Endothelial cell (in vitro differentiated cells): ENCODE data around the gene JAKMIP2. TPM values are rescaled to one million over a fixed set of nuclear protein-coding genes. Genes with fewer than 3 reads are reported as not detected.

Experiments used
- DNase-seq: peaks from one replicate; pipeline ENCODE4 v3.0.0; 2021; ENCODE audit warnings: low spot score
- H3K27ac Mint-ChIP-seq: one replicate; pipeline ENCODE4 v1.8.0; 2021; ENCODE audit warnings: mixed read lengths, inconsistent platforms; ENCODE audit not compliant: unreplicated experiment
- H3K27me3 Mint-ChIP-seq: one replicate; pipeline ENCODE4 v1.8.0; 2021; ENCODE audit warnings: mild to moderate bottlenecking, moderate library complexity, mixed read lengths, inconsistent platforms; ENCODE audit not compliant: unreplicated experiment
- H3K36me3 Mint-ChIP-seq: one replicate; pipeline ENCODE4 v1.8.0; 2021; ENCODE audit warnings: mild to moderate bottlenecking, low read depth, mixed read lengths, inconsistent platforms; ENCODE audit not compliant: unreplicated experiment
- H3K4me1 Mint-ChIP-seq: one replicate; pipeline ENCODE4 v1.8.0; 2021; ENCODE audit warnings: mild to moderate bottlenecking, mixed read lengths, inconsistent platforms; ENCODE audit not compliant: unreplicated experiment
- H3K4me3 Mint-ChIP-seq: one replicate; pipeline ENCODE4 v1.8.0; 2021; ENCODE audit warnings: mild to moderate bottlenecking, mixed read lengths, inconsistent platforms; ENCODE audit not compliant: unreplicated experiment
- H3K9me3 Mint-ChIP-seq: one replicate; pipeline ENCODE4 v1.8.0; 2021; ENCODE audit warnings: mixed read lengths, inconsistent platforms; ENCODE audit not compliant: unreplicated experiment
- CTCF ChIP-seq: fragments of 200-600 bp; sonication (generic); IDR thresholded peaks from one replicate; pipeline ENCODE4 v1.5.0; 2021; ENCODE audit warnings: antibody characterized with exemption; ENCODE audit not compliant: unreplicated experiment
- total RNA-seq: library from RNA; stranded (reverse); fragmentation: NEBNext Ultra II Directional; extraction: Animal tissue kit (Norgen Biotek cat#: 25700); gene quantifications from one replicate; pipeline ENCODE4 v1.2.1, GENCODE V29; 2021; ENCODE audit not compliant: unreplicated experiment

JAKMIP2 gene
- total RNA-seq, 1 donor from 2014 or later = 4.3 TPM

DNA sequence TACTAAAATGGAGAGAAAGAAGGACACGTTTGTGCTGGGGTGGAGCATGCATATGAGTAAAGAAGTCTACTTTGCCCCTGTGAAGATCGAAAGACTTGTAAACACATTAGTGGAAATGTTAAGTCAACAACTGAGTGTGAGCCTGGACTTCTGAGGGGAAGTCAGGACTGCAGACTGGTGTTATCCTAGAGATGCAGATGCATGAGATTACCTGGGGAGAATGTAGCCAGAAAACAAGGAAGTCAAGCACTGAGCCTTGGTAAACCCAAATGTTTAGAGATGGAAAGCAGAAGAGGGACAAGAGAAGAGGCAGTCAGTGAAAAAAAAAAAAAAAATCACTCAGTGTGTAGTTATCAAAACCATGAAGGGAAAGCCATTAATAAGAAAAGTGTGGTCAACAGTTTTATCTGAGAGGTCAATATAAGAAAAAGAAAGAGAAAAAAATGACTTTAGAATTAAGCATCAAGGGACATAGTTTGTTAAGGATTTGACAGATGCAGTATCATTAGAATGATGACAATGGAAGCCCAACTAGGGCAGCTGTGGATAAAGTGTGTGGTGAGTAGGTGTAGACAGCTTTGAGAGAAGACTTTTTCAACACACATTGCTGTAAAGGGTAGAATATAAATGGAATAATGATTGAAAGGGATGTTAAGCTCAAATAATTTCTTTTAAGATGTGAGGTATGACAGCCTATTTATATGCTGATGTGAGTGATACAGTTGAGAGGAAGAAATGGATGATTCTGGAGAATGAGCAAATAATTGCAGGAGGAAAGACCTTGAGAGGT lies 22.2 kb downstream of the JAKMIP2 start:
- no peak for TF ChIP-seq CTCF
- Mint-ChIP-seq H3K4me1 (no peaks in the 10 kb centered on the region), H3K4me3 (no peak overlapping the region), H3K27me3 (no peaks in the 10 kb centered on the region), H3K36me3 (no peaks in the 10 kb centered on the region), H3K27ac (no peak overlapping the region), H3K9me3 (no peaks in the 10 kb centered on the region)
- DNase-seq = no peak

GRCh38 chr5:147759441-147759840 lies 23.1 kb downstream of the JAKMIP2 start:
- Mint-ChIP-seq H3K4me3 (no peak overlapping the region), H3K36me3 (no peaks in the 10 kb centered on the region), H3K9me3 (no peaks in the 10 kb centered on the region), H3K27me3 (no peaks in the 10 kb centered on the region), H3K27ac (no peak overlapping the region), H3K4me1 (no peaks in the 10 kb centered on the region)
- no peak for DNase-seq
- no peak for TF ChIP-seq CTCF

GRCh38 chr5:147756566-147756965 lies 26.0 kb downstream of the JAKMIP2 start:
- no peak for DNase-seq
- no peaks in the 10 kb centered on the region for H3K4me1 Mint-ChIP-seq
- no peaks in the 10 kb centered on the region for H3K27me3 Mint-ChIP-seq
- H3K4me3 Mint-ChIP-seq = no peak overlapping the region
- H3K9me3 Mint-ChIP-seq = no peaks in the 10 kb centered on the region
- TF ChIP-seq CTCF = no peak
- H3K36me3 Mint-ChIP-seq = no peaks in the 10 kb centered on the region
- no peak overlapping the region for H3K27ac Mint-ChIP-seq

- TF ChIP-seq CTCF = no peak
- H3K27me3 Mint-ChIP-seq = no peaks in the 10 kb centered on the region
- no peak overlapping the region for H3K27ac Mint-ChIP-seq
- peaks cover 4% of the 10 kb centered on the region for H3K4me1 Mint-ChIP-seq
- DNase-seq = no peak
- no peaks in the 10 kb centered on the region for H3K9me3 Mint-ChIP-seq
- no peaks in the 10 kb centered on the region for H3K36me3 Mint-ChIP-seq
- H3K4me3 Mint-ChIP-seq = no peak overlapping the region
These were observed 28.0 kb downstream of the JAKMIP2 start for GRCh38 chr5:147754372-147755122.

- Mint-ChIP-seq H3K9me3 (no peaks in the 10 kb centered on the region), H3K4me1 (peaks cover 7% of the 10 kb centered on the region), H3K27me3 (no peaks in the 10 kb centered on the region), H3K4me3 (no peak overlapping the region), H3K36me3 (no peaks in the 10 kb centered on the region), H3K27ac (no peak overlapping the region)
- DNase-seq = no peak
- TF ChIP-seq CTCF = no peak
These were observed 28.8 kb downstream of the JAKMIP2 start for GRCh38 chr5:147753765-147754164.
